Panc1 (cell line): ENCODE measurements around the gene NFKB1. TPM values are rescaled to one million over a fixed set of nuclear protein-coding genes. Genes with fewer than 3 reads are reported as not detected.

Source experiments
- ATAC-seq: fragments of 200-7000 bp; cut with Tn5 transposase; 2 replicates; pipeline ENCODE4 v1.9.1; 2020; ENCODE audit warnings: mild to moderate bottlenecking, moderate library complexity
- BruUV-seq: library from RNA; stranded (reverse); fragments of 400-500 nt; replicated peaks from 2 replicates; lab custom pipeline; 2021; lab: Mats Ljungman, UMichigan
- CTCF ChIA-PET: fragments of 300-600 bp; sonication (Branson Sonifier 250); formaldehyde crosslinking; loops from one replicate; lab custom pipeline; 2022; ENCODE audit warnings: antibody characterized with exemption; lab: Charles Lee
- POLR2A ChIA-PET: fragments of 300-600 bp; sonication (Branson Sonifier 250); formaldehyde crosslinking; loops from one replicate; lab custom pipeline; 2022; ENCODE audit warnings: antibody characterized with exemption; lab: Charles Lee
- DNase-seq: peaks from one replicate; pipeline ENCODE4 v3.0.0-alpha.2; 2010; ENCODE audit warnings: low read depth, low spot score
- H3K27ac ChIP-seq: 2 replicates; pipeline ENCODE4 v1.5.1; 2011; ENCODE audit warnings: mild to moderate bottlenecking, low read length, inconsistent platforms
- H3K27me3 ChIP-seq: fragments of 200-500 bp; sonication (Bioruptor generic); 2 replicates; pipeline ENCODE4 v1.6.0; 2014; ENCODE audit warnings: low read length, inconsistent platforms; ENCODE audit not compliant: control insufficient read depth, insufficient read depth
- H3K36me3 ChIP-seq: fragments of 200-500 bp; sonication (Bioruptor generic); 2 replicates; pipeline ENCODE4 v1.5.1; 2014; ENCODE audit warnings: inconsistent platforms, mild to moderate bottlenecking, low read length, moderate library complexity; ENCODE audit not compliant: control insufficient read depth, insufficient read depth
- H3K4me1 ChIP-seq: 2 replicates; pipeline ENCODE4 v1.5.1; 2011; ENCODE audit warnings: inconsistent platforms, mild to moderate bottlenecking, low read length, moderate library complexity; ENCODE audit not compliant: control insufficient read depth, insufficient read depth
- H3K4me3 ChIP-seq, 2 experiments: 2 replicates each; pipeline ENCODE4 v1.5.1; 2011 to 2012; ENCODE audit warnings: low read depth in 2 of 2, low read length in 2 of 2, mild to moderate bottlenecking in 2 of 2, inconsistent platforms in 1 of 2, moderate library complexity in 1 of 2
- H3K9me3 ChIP-seq: fragments of 200-500 bp; sonication (Bioruptor generic); 2 replicates; pipeline ENCODE4 v1.5.1; 2014; ENCODE audit warnings: low read depth, mild to moderate bottlenecking, inconsistent platforms, low read length, moderate library complexity; ENCODE audit not compliant: control insufficient read depth, insufficient read depth
- POLR2AphosphoS5 ChIP-seq: IDR thresholded peaks from 2 replicates; pipeline ENCODE4 v1.6.1; 2012; ENCODE audit warnings: mild to moderate bottlenecking, low read depth, low read length, moderate library complexity
- SIN3A ChIP-seq: IDR thresholded peaks from 2 replicates; pipeline ENCODE4 v1.6.1; 2012; ENCODE audit warnings: low read depth, mild to moderate bottlenecking, low read length, moderate library complexity, borderline replicate concordance; ENCODE audit not compliant: insufficient read depth
- TCF7L2 ChIP-seq: IDR thresholded peaks from 2 replicates; pipeline ENCODE4 v1.6.1; 2011; ENCODE audit warnings: mild to moderate bottlenecking, low read depth, low read length, inconsistent platforms
- in situ Hi-C: cut with HindIII; loops from 2 replicates; pipeline ENCODE4 v1.10.0; 2016; ENCODE audit warnings: low sequenced_read_pairs, low pct_unique_long_range_greater_than_20kb
- intact Hi-C: fragments of 100-400 bp; cut with micrococcal nuclease; formaldehyde crosslinking; loops from one replicate; pipeline ENCODE4 v1.10.0; 2022; ENCODE audit not compliant: unreplicated experiment
- total RNA-seq: library from RNA; stranded (reverse); gene quantifications from one replicate; pipeline ENCODE4 v1.2.1, GENCODE V29; 2021; ENCODE audit not compliant: unreplicated experiment
- TF ChIP-seq, protein P1 (sequence below), 2 experiments: IDR thresholded peaks; 2 replicates each; pipeline ENCODE4 v1.6.1; 2011 to 2012; ENCODE audit warnings: low read depth in 2 of 2, control low read depth in 1 of 2, low read length in 1 of 2, mild to moderate bottlenecking in 1 of 2, moderate library complexity in 1 of 2; ENCODE audit not compliant: insufficient read depth in 1 of 2
- TF ChIP-seq, protein P2 (sequence below): fragments of 450-650 bp; IDR thresholded peaks from 2 replicates; pipeline ENCODE4 v1.5.1; 2017; ENCODE audit warnings: mild to moderate bottlenecking

NFKB1 gene
- total RNA-seq, 1 experiment from 2014 or later, result 29.0 TPM

DNA sequence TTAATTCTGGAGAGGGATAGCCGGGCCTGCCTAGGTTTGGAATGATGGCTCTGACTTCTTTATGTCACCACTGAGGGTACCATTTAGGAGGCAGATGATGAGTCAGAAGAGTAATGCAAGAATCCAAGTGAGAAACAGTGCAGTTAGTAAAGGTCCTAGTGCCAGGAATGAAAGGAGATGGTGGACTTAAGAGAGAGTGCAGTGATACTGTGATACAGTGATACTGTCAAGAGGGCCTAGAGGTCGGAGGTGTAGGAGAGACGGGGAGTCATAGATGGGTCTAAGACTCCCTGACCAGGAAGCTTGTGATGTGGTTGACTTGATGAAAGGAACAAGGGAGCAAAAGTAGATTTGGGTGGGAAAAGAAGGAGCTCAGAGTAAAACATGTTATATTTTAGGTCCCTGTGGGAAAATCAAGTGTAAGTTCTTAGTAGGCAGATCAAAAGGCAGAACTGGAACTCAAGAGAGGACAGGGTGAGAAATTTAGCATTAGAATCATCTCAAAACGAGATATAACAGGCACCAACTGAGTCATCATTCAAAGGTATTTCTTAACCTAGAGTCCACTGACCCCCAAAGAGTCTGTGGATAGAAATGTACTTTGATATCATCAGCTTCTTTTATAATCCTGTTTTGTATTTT lies 85.0 kb downstream of the NFKB1 start:
- Histone ChIP-seq H3K9me3 (no peaks in the 10 kb centered on the region), H3K36me3 (peaks cover 2% of the 10 kb centered on the region; the same call in 1 of the 2 replicates), H3K4me3 (no peak overlapping the region), H3K27me3 (no peaks in the 10 kb centered on the region), H3K4me1 (no peaks in the 10 kb centered on the region), H3K27ac (no peak overlapping the region)
- no peak for DNase-seq
- no peak for TF ChIP-seq POLR2AphosphoS5
- in situ Hi-C loops, result no loop called here
- ATAC-seq, result no peak
- ChIA-PET CTCF (no interaction called here), POLR2A (no interaction called here)
- BruUV-seq, result no TSS peak
- intact Hi-C loops, result no loop called here

DNA sequence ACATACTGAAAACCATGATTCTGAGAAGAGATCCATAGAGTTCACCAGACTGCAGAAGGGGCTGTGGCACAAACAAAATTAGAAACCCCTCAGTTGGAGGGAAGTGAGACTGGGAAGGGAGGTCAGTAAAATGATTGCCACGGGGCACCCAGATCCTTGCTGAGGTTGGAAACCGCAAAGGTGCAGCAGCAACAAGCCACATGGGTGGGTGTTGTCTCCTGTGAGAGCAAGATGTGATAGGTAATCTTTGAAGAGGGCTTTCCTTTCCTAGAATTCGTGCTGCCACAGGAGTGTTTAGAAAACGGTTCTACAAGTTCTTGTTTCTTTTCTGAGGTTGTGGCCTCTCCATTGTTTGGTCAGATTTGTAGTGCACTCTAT lies 85.5 kb downstream of the NFKB1 start:
- CTCF ChIA-PET, result no interaction called here
- Histone ChIP-seq H3K36me3 (peaks cover 2% of the 10 kb centered on the region; the same call in 1 of the 2 replicates), H3K27ac (no peak overlapping the region), H3K9me3 (no peaks in the 10 kb centered on the region), H3K27me3 (no peaks in the 10 kb centered on the region), H3K4me3 (no peak overlapping the region), H3K4me1 (no peaks in the 10 kb centered on the region)
- DNase-seq, result no peak
- no peak for ATAC-seq
- intact Hi-C loops (no loop called here), in situ Hi-C loops (no loop called here)
- TF ChIP-seq, protein P1, sequence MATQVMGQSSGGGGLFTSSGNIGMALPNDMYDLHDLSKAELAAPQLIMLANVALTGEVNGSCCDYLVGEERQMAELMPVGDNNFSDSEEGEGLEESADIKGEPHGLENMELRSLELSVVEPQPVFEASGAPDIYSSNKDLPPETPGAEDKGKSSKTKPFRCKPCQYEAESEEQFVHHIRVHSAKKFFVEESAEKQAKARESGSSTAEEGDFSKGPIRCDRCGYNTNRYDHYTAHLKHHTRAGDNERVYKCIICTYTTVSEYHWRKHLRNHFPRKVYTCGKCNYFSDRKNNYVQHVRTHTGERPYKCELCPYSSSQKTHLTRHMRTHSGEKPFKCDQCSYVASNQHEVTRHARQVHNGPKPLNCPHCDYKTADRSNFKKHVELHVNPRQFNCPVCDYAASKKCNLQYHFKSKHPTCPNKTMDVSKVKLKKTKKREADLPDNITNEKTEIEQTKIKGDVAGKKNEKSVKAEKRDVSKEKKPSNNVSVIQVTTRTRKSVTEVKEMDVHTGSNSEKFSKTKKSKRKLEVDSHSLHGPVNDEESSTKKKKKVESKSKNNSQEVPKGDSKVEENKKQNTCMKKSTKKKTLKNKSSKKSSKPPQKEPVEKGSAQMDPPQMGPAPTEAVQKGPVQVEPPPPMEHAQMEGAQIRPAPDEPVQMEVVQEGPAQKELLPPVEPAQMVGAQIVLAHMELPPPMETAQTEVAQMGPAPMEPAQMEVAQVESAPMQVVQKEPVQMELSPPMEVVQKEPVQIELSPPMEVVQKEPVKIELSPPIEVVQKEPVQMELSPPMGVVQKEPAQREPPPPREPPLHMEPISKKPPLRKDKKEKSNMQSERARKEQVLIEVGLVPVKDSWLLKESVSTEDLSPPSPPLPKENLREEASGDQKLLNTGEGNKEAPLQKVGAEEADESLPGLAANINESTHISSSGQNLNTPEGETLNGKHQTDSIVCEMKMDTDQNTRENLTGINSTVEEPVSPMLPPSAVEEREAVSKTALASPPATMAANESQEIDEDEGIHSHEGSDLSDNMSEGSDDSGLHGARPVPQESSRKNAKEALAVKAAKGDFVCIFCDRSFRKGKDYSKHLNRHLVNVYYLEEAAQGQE (IDR thresholded peaks at IDR 0.05; ENCODE audit: insufficient read depth in 1 of 2, low read depth in 2 of 2, low read length in 1 of 2), result no peak
- TF ChIP-seq, protein P2, sequence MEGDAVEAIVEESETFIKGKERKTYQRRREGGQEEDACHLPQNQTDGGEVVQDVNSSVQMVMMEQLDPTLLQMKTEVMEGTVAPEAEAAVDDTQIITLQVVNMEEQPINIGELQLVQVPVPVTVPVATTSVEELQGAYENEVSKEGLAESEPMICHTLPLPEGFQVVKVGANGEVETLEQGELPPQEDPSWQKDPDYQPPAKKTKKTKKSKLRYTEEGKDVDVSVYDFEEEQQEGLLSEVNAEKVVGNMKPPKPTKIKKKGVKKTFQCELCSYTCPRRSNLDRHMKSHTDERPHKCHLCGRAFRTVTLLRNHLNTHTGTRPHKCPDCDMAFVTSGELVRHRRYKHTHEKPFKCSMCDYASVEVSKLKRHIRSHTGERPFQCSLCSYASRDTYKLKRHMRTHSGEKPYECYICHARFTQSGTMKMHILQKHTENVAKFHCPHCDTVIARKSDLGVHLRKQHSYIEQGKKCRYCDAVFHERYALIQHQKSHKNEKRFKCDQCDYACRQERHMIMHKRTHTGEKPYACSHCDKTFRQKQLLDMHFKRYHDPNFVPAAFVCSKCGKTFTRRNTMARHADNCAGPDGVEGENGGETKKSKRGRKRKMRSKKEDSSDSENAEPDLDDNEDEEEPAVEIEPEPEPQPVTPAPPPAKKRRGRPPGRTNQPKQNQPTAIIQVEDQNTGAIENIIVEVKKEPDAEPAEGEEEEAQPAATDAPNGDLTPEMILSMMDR, result no peak
- no peak for TF ChIP-seq SIN3A
- no peak for TF ChIP-seq TCF7L2
- no peak for TF ChIP-seq POLR2AphosphoS5
- BruUV-seq, result no TSS peak
- POLR2A ChIA-PET, result no interaction called here

DNA sequence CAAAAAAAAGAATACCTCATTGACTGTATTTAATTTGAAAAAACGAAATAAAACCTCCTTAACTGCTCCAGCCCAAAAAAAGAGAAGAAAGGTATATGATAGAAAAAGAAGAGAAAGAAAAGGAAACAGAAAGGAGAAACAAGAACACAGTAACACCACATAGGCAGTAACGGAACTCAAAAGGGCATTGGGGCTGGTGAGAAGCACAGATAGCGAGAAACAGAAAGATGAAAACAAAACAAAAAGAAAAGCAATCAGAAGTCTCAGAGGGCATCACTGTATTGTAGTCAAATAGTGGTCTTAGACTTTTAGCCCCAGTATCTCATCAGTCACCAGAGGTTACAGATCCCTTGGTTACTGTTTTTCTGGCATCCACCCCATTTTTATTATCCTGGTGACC lies 88.6 kb downstream of the NFKB1 start:
- no peaks in the 10 kb centered on the region for H3K36me3 ChIP-seq
- no peaks in the 10 kb centered on the region for H3K9me3 ChIP-seq
- TF ChIP-seq, protein P2, result no peak
- TF ChIP-seq, protein P1 (IDR thresholded peaks at IDR 0.05; ENCODE audit: insufficient read depth in 1 of 2, low read depth in 2 of 2, low read length in 1 of 2), result no peak
- no peak for TF ChIP-seq SIN3A
- TF ChIP-seq TCF7L2, result no peak
- TF ChIP-seq POLR2AphosphoS5, result no peak
- POLR2A ChIA-PET, result no interaction called here
- no peaks in the 10 kb centered on the region for H3K27me3 ChIP-seq
- ATAC-seq (no peak), DNase-seq (no peak)
- no TSS peak for BruUV-seq
- CTCF ChIA-PET, result no interaction called here
- intact Hi-C loops, result no loop called here
- no peaks in the 10 kb centered on the region for H3K4me1 ChIP-seq
- in situ Hi-C loops, result no loop called here
- H3K27ac ChIP-seq, result no peak overlapping the region
- H3K4me3 ChIP-seq, result no peak overlapping the region
